ENCODE data around the gene TSC1. TPM values are rescaled to one million over a fixed set of nuclear protein-coding genes. Genes with fewer than 3 reads are reported as not detected.
A peak's percentile ranks its signal among the peaks of the same experiment; 100 is the strongest.

TSC1 gene
- polyA plus RNA-seq, 3 donors from 2014 or later: 2.5 to 11.8 (median 6.8) TPM

DNA sequence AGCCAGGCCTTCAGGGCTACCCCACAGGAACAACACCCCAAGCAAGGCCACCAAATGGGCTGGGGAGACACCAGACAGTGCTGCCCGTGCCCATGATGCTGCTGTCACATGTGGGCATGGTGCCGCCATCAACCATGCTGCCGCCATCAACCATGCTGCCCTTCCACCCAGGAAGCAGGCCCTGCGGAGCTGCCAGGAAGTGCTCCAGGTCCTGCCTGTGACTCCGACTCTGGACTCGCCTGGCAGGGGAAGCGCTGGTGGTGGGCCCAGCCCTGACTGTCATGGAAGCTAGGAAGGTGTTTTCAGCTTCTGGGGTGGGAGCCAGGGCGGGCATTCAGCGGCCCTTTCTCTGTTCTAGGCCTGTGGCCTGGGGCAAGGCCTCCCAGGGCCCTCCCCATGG is 75.2 kb downstream of the TSC1 start:
- no peak for DNase-seq
- Mint-ChIP-seq H3K36me3 (no peaks in the 10 kb centered on the region), H3K27me3 (ENCODE audit: low read depth in 3 of 3) (peaks cover 0 to 8% (median 4%) of the 10 kb centered on the region in 3 donors), H3K9me3 (no peaks in the 10 kb centered on the region), H3K4me3 (no peak overlapping the region), H3K27ac (no peak overlapping the region), H3K4me1 (peaks cover 0 to 7% of the 10 kb centered on the region in 2 donors)

DNA sequence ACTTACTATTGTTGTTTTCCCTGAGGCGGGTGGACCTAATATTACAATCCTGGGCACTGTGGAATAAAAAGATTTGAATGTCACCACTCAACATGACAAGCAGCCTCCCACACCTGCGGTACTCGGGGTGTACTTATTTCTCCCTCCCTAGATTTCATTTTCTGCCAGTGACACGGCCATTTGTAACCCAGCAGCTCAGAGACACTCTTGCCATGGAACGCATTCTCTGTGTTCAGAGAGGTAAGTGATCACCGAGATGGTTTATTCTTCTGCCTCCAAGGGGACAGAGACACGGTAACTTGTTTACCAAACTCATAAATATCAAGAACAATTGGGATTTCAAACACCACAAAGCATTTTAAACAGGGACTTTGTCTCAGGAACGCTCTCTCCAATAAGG is 77.5 kb downstream of the TSC1 start:
- H3K36me3 Mint-ChIP-seq: no peaks in the 10 kb centered on the region
- peaks cover 0 to 8% (median 3%) of the 10 kb centered on the region in 3 donors for H3K27me3 Mint-ChIP-seq (ENCODE audit: low read depth in 3 of 3)

DNA sequence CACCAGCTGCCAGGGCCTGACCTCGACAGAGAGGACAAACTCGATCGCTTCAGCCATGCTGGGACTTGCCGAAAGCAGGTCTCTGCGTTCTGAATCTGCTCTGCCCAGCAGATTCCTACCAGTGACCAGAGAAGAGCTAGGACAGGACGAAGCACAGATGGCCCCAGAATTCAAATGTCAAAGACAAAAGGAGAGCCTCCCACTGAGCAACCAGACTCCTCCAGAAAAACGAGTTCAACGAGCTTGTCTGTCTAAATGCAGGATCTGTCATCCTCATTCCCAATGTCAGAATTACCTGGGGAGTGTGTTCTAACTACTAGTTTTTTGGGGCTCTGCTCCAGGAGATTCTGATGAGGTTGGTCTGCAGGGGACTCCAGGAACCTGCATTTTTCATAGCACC is 79.7 kb downstream of the TSC1 start:
- no peaks in the 10 kb centered on the region for H3K9me3 Mint-ChIP-seq
- peaks cover 0 to 4% (median 3%) of the 10 kb centered on the region in 3 donors for H3K27me3 Mint-ChIP-seq (ENCODE audit: low read depth in 3 of 3)
- H3K4me3 Mint-ChIP-seq: no peak overlapping the region
- H3K4me1 Mint-ChIP-seq: no peaks in the 10 kb centered on the region
- no peaks in the 10 kb centered on the region for H3K36me3 Mint-ChIP-seq
- DNase-seq: no peak
- no peak overlapping the region for H3K27ac Mint-ChIP-seq

More for the DNA sequence above, 77.5 kb downstream of the TSC1 start:
- Mint-ChIP-seq H3K4me3 (no peak overlapping the region), H3K9me3 (no peaks in the 10 kb centered on the region), H3K4me1 (no peaks in the 10 kb centered on the region), H3K27ac (no peak overlapping the region)
- DNase-seq: no peak

DNA sequence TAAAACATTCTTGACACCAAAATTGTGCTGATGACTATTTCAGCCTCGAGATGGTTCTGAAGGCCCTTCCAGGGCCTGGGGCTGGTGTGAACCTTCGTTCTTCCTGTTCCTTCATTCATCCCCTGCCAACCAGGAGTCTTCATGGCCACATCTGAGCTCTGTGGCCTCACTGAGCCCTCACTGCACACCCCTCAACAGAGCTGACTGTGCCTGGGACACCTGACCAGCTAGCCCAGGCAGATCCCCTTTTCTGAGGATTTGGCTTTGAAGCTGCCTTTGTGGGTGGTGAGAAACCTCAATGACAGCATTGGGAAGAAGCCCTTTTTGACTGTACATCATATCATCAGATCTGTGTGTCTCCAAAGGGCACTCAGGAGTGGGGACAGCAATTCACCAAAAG is 80.1 kb downstream of the TSC1 start:
- Mint-ChIP-seq H3K27ac (no peak overlapping the region), H3K36me3 (no peaks in the 10 kb centered on the region), H3K27me3 (ENCODE audit: low read depth in 3 of 3) (peaks cover 0 to 4% (median 3%) of the 10 kb centered on the region in 3 donors), H3K9me3 (no peaks in the 10 kb centered on the region), H3K4me3 (no peak overlapping the region), H3K4me1 (no peaks in the 10 kb centered on the region)
- no peak for DNase-seq

DNA sequence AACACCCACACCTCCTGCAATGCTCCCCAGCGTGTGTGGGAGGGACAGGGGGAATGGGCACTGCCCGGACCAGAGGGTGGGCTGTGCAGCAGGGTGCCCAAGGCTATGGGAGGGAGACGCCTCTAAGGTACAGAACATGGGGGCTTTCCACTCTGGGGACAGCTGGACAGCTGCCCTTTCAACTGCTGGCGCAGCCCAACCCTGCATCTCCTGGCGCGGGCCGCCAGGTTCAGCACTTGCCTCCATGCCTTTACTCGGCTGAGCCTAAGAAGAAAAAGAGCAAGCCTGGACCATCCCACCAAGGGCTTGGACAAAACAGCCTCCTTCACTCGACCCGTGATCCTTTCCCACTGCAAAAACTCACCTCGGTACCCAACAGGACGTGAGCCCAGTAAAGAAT is 81.3 kb downstream of the TSC1 start:
- no peaks in the 10 kb centered on the region for H3K4me1 Mint-ChIP-seq
- H3K27me3 Mint-ChIP-seq (ENCODE audit: low read depth in 3 of 3): peaks cover 0 to 4% (median 3%) of the 10 kb centered on the region in 3 donors
- DNase-seq: no peak
- H3K4me3 Mint-ChIP-seq: no peak overlapping the region
- H3K27ac Mint-ChIP-seq: no peak overlapping the region
- H3K9me3 Mint-ChIP-seq: no peaks in the 10 kb centered on the region
- H3K36me3 Mint-ChIP-seq: no peaks in the 10 kb centered on the region

DNA sequence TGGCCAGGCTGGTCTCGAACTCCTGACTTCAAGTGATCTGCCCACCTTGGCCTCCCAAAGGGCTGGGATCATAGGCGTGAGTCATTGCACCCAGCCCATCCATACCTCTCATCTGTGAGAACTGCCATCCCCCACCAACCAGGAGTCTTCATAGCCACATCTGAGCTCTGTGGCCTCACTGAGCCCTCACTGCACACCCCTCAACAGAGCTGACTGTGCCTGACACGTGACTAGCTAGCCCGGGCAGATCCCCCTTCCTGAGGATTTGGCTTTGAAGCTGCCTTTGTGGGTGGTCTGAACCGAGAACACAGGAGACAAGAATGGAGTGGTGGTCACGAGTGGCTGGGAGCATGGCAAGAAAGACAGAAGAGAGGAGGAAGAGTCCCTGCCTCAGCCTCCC is 81.9 kb downstream of the TSC1 start:
- Mint-ChIP-seq H3K4me1 (no peaks in the 10 kb centered on the region), H3K27me3 (ENCODE audit: low read depth in 3 of 3) (peaks cover 0 to 4% (median 2%) of the 10 kb centered on the region in 3 donors), H3K4me3 (no peak overlapping the region), H3K36me3 (no peaks in the 10 kb centered on the region), H3K9me3 (no peaks in the 10 kb centered on the region), H3K27ac (no peak overlapping the region)
- DNase-seq: no peak

DNA sequence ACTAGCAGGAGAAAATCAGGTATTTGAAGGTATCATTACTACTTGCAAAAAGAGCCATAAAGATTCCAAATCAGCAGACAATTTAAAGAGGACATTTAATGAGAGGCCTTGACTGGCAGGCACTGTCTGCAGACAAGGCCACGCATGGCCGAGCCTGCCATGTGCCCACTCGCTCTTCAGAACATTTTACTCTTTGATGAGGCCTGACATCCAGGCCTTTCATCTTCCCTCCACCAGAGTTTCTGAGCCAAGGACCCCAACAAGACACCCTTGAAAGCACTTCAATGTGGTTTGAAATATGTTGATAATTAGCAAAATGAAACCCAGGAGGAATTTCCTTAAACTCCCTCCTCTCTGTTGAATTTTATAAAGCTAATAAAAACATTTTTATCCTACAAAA is 82.8 kb downstream of the TSC1 start:
- Mint-ChIP-seq H3K36me3 (no peaks in the 10 kb centered on the region), H3K4me3 (no peak overlapping the region), H3K9me3 (no peaks in the 10 kb centered on the region), H3K4me1 (no peaks in the 10 kb centered on the region), H3K27me3 (ENCODE audit: low read depth in 3 of 3) (peaks cover 0 to 4% (median 2%) of the 10 kb centered on the region in 3 donors), H3K27ac (no peak overlapping the region)
- no peak for DNase-seq

DNA sequence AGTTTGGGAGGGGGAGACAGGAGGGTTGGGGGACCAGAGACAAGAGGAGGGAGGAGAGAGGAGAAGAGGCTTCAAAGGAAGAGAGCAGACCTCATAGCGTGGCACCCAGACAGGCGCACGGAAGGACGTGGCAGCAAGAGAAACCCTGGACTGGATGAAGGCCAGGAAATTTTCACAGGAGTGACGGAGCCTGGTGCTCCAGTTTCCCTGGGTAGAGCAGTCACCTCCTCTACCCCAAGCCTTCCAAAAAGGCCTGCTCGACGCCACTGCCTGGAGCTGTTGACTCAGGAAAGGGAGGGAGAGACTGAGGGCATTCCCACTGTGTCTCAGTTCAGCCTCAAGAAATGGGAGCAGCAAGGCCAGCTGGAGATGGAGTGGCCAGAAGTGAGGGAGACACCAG is 85.7 kb downstream of the TSC1 start:
- H3K4me3 Mint-ChIP-seq: no peak overlapping the region
- peaks cover 7 to 11% of the 10 kb centered on the region in 2 donors for H3K4me1 Mint-ChIP-seq
- DNase-seq: no peak
- H3K27me3 Mint-ChIP-seq (ENCODE audit: low read depth in 3 of 3): peaks cover 0 to 3% (median 0%) of the 10 kb centered on the region in 3 donors
- no peaks in the 10 kb centered on the region for H3K9me3 Mint-ChIP-seq
- no peak overlapping the region for H3K27ac Mint-ChIP-seq
- H3K36me3 Mint-ChIP-seq: no peaks in the 10 kb centered on the region

DNA sequence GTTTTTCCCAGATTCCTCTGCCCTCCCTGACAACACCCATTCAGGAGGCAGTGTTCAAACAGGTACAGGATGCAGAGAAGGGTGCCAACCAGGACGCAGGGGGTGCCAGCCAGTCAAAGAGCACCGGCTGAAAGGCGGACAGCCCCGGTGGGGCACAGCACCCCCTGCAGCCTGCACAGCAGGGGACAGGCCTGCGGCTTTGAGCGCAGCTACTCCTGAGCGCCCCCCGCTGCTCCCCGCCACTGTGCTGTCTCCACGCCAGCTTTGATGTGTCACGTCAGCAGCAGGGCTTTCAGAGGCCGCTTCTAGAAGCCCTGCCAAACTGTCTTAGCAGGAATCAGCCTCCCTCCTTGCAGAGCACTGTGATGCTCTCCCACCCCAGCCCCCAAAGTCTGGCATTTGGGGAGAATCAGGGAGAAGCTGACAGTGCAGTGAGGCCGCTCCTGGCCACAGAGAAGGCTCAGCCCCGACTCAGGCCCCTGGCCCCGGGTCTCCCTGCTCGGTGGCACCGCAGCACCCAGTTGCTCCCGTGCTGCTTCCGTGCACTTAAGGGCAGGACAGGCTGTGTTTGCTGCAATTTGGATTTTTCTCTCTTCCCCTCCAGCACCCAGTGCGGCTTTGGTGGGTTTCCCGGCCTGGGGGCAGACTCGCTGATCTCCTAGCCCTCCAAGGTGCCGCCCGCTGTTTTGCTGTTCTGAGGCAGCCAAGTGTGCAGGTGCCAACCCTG is 86.6 kb downstream of the TSC1 start:
- Mint-ChIP-seq H3K27me3 (ENCODE audit: low read depth in 3 of 3) (peaks cover 0 to 4% (median 0%) of the 10 kb centered on the region in 3 donors), H3K4me3 (no peak overlapping the region), H3K27ac (no peak overlapping the region), H3K4me1 (peaks cover 7 to 11% of the 10 kb centered on the region in 2 donors), H3K9me3 (no peaks in the 10 kb centered on the region), H3K36me3 (no peaks in the 10 kb centered on the region)
- DNase-seq: no peak

DNA sequence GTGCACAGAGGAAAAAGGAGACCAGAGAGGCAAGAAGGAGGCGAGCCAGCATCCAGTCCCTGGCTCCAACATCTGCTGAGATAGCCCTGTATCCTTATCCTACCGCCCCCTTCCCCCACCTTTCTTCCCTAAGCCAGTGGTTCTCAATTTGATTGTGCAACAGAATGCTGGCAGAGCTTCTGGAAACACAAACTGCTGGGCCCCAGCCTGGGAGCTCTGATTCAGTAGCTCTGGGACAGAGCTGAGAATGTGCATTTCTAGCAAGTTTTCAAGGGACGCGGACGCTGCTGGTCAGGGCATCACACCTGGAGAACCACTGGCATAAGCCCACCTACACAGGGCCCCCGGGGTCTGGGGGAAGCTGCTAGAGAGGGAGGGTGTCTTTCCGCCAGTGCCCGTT is 87.4 kb downstream of the TSC1 start:
- no peaks in the 10 kb centered on the region for H3K9me3 Mint-ChIP-seq
- H3K27me3 Mint-ChIP-seq (ENCODE audit: low read depth in 3 of 3): peaks cover 0 to 4% (median 0%) of the 10 kb centered on the region in 3 donors
- no peak for DNase-seq

DNA sequence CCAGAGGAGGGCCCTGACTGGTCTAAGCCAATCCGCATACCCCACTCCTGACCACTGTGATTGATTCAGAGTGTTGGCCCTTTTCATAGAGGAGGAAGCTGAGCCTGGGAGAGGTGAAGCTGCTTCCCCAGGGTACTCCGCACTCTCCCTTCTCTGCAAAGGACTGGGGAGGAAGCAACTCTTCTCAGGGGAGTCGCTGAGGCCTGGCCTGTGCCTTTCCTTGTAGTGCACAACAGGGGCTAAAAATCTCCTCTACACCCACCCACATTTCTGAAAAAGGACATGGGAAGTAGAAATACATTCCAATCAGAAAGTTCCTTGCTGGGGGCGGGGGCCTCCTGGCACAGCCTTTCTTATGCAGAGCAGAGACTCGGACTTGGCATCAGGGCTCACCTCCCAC is 88.5 kb downstream of the TSC1 start:
- Mint-ChIP-seq H3K27ac (no peak overlapping the region), H3K36me3 (no peaks in the 10 kb centered on the region), H3K27me3 (ENCODE audit: low read depth in 3 of 3) (peaks cover 0 to 4% (median 0%) of the 10 kb centered on the region in 3 donors), H3K9me3 (no peaks in the 10 kb centered on the region), H3K4me3 (no peak overlapping the region), H3K4me1 (peaks cover 11 to 14% of the 10 kb centered on the region in 2 donors)
- DNase-seq: no peak

More for the DNA sequence above, 87.4 kb downstream of the TSC1 start:
- H3K27ac Mint-ChIP-seq: no peak overlapping the region
- peaks cover 7 to 11% of the 10 kb centered on the region in 2 donors for H3K4me1 Mint-ChIP-seq
- no peak overlapping the region for H3K4me3 Mint-ChIP-seq
- no peaks in the 10 kb centered on the region for H3K36me3 Mint-ChIP-seq

DNA sequence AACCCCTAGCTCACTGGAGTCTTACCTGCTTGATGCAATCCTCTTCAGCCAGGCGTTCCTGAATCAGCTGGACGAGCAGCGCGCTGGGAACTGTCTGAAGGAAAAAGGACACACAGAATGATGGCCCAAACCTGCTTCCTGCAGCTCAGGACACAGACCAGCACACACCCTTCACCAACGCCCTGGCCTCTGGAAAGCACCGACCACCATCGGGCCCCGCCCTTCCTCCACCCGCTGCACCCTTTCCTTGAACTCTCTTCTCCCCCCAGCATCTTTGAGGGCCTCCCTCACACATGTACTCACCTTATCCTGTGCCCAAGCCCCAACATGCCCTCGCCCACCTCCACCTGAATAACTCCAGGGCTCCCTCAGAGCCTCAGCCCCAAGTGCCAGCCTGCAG is 89.6 kb downstream of the TSC1 start:
- DNase-seq: no peak
- no peaks in the 10 kb centered on the region for H3K9me3 Mint-ChIP-seq
- H3K4me1 Mint-ChIP-seq: peaks cover 15 to 20% of the 10 kb centered on the region in 2 donors
- H3K36me3 Mint-ChIP-seq: no peaks in the 10 kb centered on the region
- H3K4me3 Mint-ChIP-seq: peak overlapping the region in 3 of 5 donors; percentile 12 to 50 (median 30)
- H3K27ac Mint-ChIP-seq: peak overlapping the region in 1 of 6 donors; percentile 19
- H3K27me3 Mint-ChIP-seq (ENCODE audit: low read depth in 3 of 3): peaks cover 0 to 4% (median 0%) of the 10 kb centered on the region in 3 donors

DNA sequence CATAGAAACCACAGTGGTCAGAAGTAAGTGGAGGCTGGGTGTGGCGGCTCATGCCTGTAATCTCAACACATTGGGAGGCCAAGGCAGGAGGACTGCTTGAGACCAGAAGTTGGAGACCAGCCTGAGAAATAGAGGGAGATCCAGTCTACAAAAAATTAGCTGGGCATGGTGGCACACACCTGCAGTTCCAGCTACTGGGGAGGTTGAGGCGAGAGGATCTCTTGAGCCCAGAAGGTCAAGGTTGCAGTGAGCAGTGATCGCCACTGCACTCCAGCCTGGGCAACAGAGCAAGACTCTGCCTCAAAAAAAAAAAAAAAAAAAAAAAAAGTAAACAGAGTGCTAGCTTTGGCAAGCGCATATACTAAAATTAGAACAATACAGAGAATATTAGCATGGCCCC is 90.9 kb downstream of the TSC1 start:
- H3K9me3 Mint-ChIP-seq: no peaks in the 10 kb centered on the region
- H3K4me3 Mint-ChIP-seq: no peak overlapping the region
- H3K27me3 Mint-ChIP-seq (ENCODE audit: low read depth in 3 of 3): peaks cover 0 to 4% (median 0%) of the 10 kb centered on the region in 3 donors

DNA sequence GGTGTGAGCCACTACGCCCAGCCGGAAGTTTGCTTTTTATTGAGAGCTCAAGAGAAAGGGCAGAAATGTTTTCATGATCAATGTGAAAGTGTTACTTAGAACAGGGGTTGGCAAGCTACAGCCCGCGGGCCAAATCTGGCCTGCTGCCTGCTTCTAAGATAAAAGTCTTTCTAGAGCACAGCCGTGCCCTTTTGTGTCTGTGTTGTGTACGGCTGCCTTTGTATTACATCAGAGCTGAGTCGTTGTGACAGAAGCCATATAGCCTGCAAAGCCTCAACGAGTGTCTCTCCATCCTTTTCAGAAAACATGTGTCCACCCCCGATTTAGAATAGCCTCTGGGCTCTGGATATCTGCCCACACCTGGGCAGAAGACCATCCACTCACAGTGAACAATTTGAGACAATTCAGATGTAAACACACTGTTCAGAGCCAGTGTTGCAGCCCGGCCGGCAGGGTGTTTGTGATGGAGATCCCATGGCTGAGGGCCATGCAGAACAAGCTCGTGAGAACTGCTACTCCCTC is 95.2 kb downstream of the TSC1 start:
- Mint-ChIP-seq H3K4me3 (no peak overlapping the region), H3K9me3 (no peaks in the 10 kb centered on the region), H3K36me3 (no peaks in the 10 kb centered on the region), H3K27ac (no peak overlapping the region), H3K4me1 (peaks cover 7 to 9% of the 10 kb centered on the region in 2 donors), H3K27me3 (ENCODE audit: low read depth in 3 of 3) (peaks cover 0 to 2% (median 1%) of the 10 kb centered on the region in 3 donors)
- DNase-seq: no peak

More for the DNA sequence above, 90.9 kb downstream of the TSC1 start:
- H3K27ac Mint-ChIP-seq: no peak overlapping the region
- no peaks in the 10 kb centered on the region for H3K36me3 Mint-ChIP-seq
- DNase-seq: no peak
- peaks cover 15 to 20% of the 10 kb centered on the region in 2 donors for H3K4me1 Mint-ChIP-seq
